ENCODE data around the gene C1orf105.

- TF ChIP-seq CTCF (IDR thresholded peaks at IDR 0.05 in 4 of 5, conservative IDR thresholded peaks at IDR 0.05 in 1 of 5) = no peak
- no peak for TF ChIP-seq POLR2A (IDR thresholded peaks at IDR 0.05)
Measured at GRCh38 chr1:172386046-172386445, 34.4 kb upstream of the C1orf105 start.

All from gastrocnemius medialis (tissue), 4 donors.